ENCODE results near the gene SATB1.

SATB1 gene

DNA sequence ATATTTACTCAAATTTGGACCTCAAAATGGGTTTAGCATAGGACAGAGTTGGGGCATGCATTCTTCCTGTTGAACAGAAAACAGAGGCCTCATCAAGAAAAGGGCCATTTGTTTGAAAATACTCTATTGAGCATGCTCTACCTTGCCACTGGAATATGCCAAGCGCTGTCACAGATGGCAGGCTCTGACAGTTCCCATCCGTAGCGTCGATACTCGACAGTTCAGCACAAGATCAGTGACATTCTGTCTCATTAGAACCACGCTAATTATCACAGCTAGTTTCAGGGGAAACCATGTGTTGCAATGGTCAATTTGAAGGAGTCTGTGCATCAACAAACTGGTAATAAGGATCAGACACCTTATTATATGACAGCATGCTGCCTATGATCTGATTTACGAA lies 54.5 kb downstream of the SATB1 start:
- Histone ChIP-seq H3K9me3 (ENCODE audit: insufficient read depth, low read length) (no peaks in the 10 kb centered on the region), H3K27me3 (ENCODE audit: insufficient read depth, insufficient read length) (no peaks in the 10 kb centered on the region), H3K4me1 (ENCODE audit: insufficient read depth, insufficient read length) (no peaks in the 10 kb centered on the region), H3K4me3 (ENCODE audit: insufficient read length, low read depth) (no peak overlapping the region), H3K36me3 (ENCODE audit: insufficient read depth, insufficient read length, low read length) (no peaks in the 10 kb centered on the region), H3K9ac (ENCODE audit: insufficient read length, low read depth) (no peak overlapping the region)
- no peak for TF ChIP-seq SUZ12 (IDR thresholded peaks at IDR 0.05; ENCODE audit: extremely low read depth, insufficient read depth, insufficient read length)
- no peak for TF ChIP-seq YY1 (IDR thresholded peaks at IDR 0.05; ENCODE audit: insufficient read depth, insufficient read length)
- TF ChIP-seq ZNF274 (IDR thresholded peaks at IDR 0.05; ENCODE audit: low read depth, low read length) = no peak
- DNase-seq (ENCODE audit: low read depth, low spot score) = no peak

DNA sequence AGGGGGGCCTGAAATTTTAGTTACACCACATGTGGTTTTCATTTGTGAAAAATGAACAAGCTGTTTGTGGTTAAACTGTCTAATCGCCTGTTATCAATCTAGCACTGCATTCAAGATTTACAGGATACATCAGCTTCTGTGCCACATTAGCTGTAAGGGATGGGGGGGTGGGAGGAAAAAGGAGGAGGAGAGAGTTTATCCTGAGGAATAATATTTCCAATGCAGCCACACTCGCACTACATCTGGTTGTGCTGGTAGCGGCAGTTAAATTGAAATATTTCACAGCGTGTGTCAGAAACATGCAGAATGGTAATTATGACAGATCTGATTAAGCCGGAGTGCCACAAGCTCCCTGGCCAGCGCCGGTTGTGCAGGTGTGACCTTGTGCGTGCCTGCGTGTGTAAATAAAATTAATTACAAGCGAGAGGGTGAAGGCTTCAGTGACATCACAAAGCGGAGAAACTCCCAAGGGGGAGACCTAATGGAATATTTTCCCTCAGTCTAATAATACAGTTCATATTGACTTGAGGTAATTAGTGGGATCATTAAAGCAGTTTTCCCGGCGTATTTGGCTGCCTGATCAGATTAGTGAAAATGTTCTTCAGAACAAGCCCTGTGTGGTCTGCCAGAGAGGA lies 55.5 kb downstream of the SATB1 start:
- Histone ChIP-seq H3K36me3 (ENCODE audit: insufficient read depth, insufficient read length, low read length) (no peaks in the 10 kb centered on the region), H3K4me1 (ENCODE audit: insufficient read depth, insufficient read length) (no peaks in the 10 kb centered on the region), H3K27me3 (ENCODE audit: insufficient read depth, insufficient read length) (no peaks in the 10 kb centered on the region), H3K9me3 (ENCODE audit: insufficient read depth, low read length) (no peaks in the 10 kb centered on the region), H3K9ac (ENCODE audit: insufficient read length, low read depth) (no peak overlapping the region), H3K4me3 (ENCODE audit: insufficient read length, low read depth) (no peak overlapping the region)
- TF ChIP-seq ZNF274 (IDR thresholded peaks at IDR 0.05; ENCODE audit: low read depth, low read length) (no peak), SUZ12 (IDR thresholded peaks at IDR 0.05; ENCODE audit: extremely low read depth, insufficient read depth, insufficient read length) (no peak), YY1 (IDR thresholded peaks at IDR 0.05; ENCODE audit: insufficient read depth, insufficient read length) (no peak)
- no peak for DNase-seq (ENCODE audit: low read depth, low spot score)

DNA sequence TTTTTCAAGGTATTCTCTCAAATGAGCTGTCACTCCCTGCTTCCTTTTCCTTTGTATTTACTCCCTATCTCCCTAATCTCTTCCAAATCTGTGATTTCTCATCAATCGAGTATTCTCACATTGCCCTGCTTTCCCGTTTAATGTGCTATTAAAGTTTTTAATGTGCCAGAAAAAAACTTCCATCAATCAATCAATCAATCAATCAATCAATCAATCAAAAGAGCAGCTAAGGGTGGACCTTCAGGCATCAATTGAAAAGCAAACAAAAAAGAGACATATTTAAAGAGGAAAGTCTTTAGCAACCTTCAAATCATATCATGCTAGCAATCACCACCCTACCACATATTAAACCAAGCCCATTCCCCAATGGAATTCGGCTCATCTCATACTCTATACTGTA lies 58.9 kb downstream of the SATB1 start:
- H3K4me3 ChIP-seq (ENCODE audit: insufficient read length, low read depth) = no peak overlapping the region
- H3K27me3 ChIP-seq (ENCODE audit: insufficient read depth, insufficient read length) = no peaks in the 10 kb centered on the region
- H3K36me3 ChIP-seq (ENCODE audit: insufficient read depth, insufficient read length, low read length) = no peaks in the 10 kb centered on the region
- H3K9ac ChIP-seq (ENCODE audit: insufficient read length, low read depth) = no peak overlapping the region
- no peaks in the 10 kb centered on the region for H3K4me1 ChIP-seq (ENCODE audit: insufficient read depth, insufficient read length)
- TF ChIP-seq SUZ12 (IDR thresholded peaks at IDR 0.05; ENCODE audit: extremely low read depth, insufficient read depth, insufficient read length) = no peak
- no peak for TF ChIP-seq ZNF274 (IDR thresholded peaks at IDR 0.05; ENCODE audit: low read depth, low read length)
- TF ChIP-seq YY1 (IDR thresholded peaks at IDR 0.05; ENCODE audit: insufficient read depth, insufficient read length) = no peak
- no peaks in the 10 kb centered on the region for H3K9me3 ChIP-seq (ENCODE audit: insufficient read depth, low read length)
- DNase-seq (ENCODE audit: low read depth, low spot score) = no peak

DNA sequence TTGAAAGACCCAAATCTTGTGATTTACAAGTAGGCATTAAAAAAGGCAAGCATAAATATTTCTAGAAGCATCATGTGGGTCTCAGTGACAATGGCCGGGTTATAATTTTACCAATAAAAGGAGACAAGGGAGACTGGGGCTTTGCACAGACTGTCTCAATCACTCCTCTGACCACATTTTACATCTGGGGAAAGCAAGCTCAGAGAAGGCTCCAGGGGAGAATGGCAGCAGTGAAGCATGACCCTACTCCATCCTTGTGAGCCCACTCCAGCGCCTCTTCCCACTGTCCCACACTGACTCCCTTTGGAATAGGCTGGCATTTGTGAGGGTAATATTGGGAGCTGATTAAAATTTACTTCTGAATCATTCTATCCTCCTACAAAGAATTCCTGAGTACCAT lies 61.8 kb downstream of the SATB1 start:
- no peak for TF ChIP-seq YY1 (IDR thresholded peaks at IDR 0.05; ENCODE audit: insufficient read depth, insufficient read length)
- TF ChIP-seq ZNF274 (IDR thresholded peaks at IDR 0.05; ENCODE audit: low read depth, low read length) = no peak
- no peak for TF ChIP-seq SUZ12 (IDR thresholded peaks at IDR 0.05; ENCODE audit: extremely low read depth, insufficient read depth, insufficient read length)
- no peaks in the 10 kb centered on the region for H3K9me3 ChIP-seq (ENCODE audit: insufficient read depth, low read length)
- no peak overlapping the region for H3K9ac ChIP-seq (ENCODE audit: insufficient read length, low read depth)
- no peaks in the 10 kb centered on the region for H3K36me3 ChIP-seq (ENCODE audit: insufficient read depth, insufficient read length, low read length)
- H3K27me3 ChIP-seq (ENCODE audit: insufficient read depth, insufficient read length) = no peaks in the 10 kb centered on the region
- H3K4me3 ChIP-seq (ENCODE audit: insufficient read length, low read depth) = no peak overlapping the region
- DNase-seq (ENCODE audit: low read depth, low spot score) = no peak
- no peaks in the 10 kb centered on the region for H3K4me1 ChIP-seq (ENCODE audit: insufficient read depth, insufficient read length)

DNA sequence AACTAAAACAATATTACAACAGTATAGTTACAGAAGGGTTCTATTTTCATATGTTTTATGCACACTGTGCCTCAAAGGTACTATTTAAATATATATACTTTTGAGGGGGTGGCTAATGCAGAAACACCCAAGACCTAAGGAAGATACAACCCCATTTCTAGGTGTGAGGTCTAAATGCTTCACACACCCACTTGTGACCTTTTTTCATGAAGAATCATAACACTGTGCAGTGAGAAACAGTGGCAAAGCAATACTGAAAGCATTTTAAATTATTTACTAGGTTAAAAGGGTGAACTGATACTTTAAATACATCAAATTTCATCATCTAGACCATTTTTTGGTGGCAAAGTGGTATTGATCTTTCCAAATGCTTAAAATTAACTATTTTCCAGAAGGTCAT lies 67.4 kb downstream of the SATB1 start:
- no peaks in the 10 kb centered on the region for H3K9me3 ChIP-seq (ENCODE audit: insufficient read depth, low read length)
- H3K4me3 ChIP-seq (ENCODE audit: insufficient read length, low read depth) = no peak overlapping the region
- H3K36me3 ChIP-seq (ENCODE audit: insufficient read depth, insufficient read length, low read length) = no peaks in the 10 kb centered on the region
- H3K4me1 ChIP-seq (ENCODE audit: insufficient read depth, insufficient read length) = no peaks in the 10 kb centered on the region
- TF ChIP-seq YY1 (IDR thresholded peaks at IDR 0.05; ENCODE audit: insufficient read depth, insufficient read length) = no peak
- TF ChIP-seq ZNF274 (IDR thresholded peaks at IDR 0.05; ENCODE audit: low read depth, low read length) = no peak
- no peak for TF ChIP-seq SUZ12 (IDR thresholded peaks at IDR 0.05; ENCODE audit: extremely low read depth, insufficient read depth, insufficient read length)
- H3K27me3 ChIP-seq (ENCODE audit: insufficient read depth, insufficient read length) = no peaks in the 10 kb centered on the region
- no peak overlapping the region for H3K9ac ChIP-seq (ENCODE audit: insufficient read length, low read depth)
- DNase-seq (ENCODE audit: low read depth, low spot score) = no peak

DNA sequence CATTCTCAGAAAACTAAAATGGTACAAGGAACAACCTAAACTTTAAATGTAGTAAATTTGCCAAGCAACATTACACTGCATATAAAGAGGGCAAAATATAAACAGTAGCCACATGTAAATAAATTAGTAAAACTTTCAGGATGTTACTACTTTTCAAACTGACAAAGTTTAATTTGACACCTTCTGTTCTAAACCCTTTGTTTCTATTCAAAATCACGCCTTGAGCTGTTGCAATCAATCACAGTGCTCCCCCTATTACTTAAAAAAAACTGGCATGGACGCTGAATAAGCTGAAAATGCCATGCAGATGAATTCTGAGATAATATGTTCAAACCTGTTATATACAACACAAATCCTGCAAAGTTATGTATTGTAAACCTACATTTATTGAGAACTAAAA lies 69.3 kb downstream of the SATB1 start:
- Histone ChIP-seq H3K36me3 (ENCODE audit: insufficient read depth, insufficient read length, low read length) (no peaks in the 10 kb centered on the region), H3K4me1 (ENCODE audit: insufficient read depth, insufficient read length) (no peaks in the 10 kb centered on the region), H3K4me3 (ENCODE audit: insufficient read length, low read depth) (no peak overlapping the region), H3K9ac (ENCODE audit: insufficient read length, low read depth) (no peak overlapping the region), H3K9me3 (ENCODE audit: insufficient read depth, low read length) (no peaks in the 10 kb centered on the region), H3K27me3 (ENCODE audit: insufficient read depth, insufficient read length) (no peaks in the 10 kb centered on the region)
- DNase-seq (ENCODE audit: low read depth, low spot score) = no peak
- TF ChIP-seq YY1 (IDR thresholded peaks at IDR 0.05; ENCODE audit: insufficient read depth, insufficient read length) (no peak), SUZ12 (IDR thresholded peaks at IDR 0.05; ENCODE audit: extremely low read depth, insufficient read depth, insufficient read length) (no peak), ZNF274 (IDR thresholded peaks at IDR 0.05; ENCODE audit: low read depth, low read length) (no peak)

DNA sequence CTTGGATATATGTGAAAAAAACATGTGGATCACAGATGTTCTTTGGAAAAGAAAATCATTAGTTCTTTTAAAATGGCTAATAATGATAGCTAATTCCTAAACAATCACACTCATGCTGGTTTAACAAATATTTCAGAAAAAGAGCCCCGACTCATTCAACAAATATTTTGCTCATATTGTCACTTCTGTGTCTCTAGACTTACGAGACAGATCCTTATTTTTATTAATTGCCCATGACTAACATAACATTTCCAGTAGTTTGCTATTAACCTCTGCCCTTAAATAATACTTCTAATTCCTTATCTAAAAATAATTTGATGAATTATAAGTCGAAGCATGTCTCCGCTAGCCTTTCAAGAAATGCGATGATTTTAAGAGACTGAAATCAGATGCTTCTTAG lies 70.4 kb downstream of the SATB1 start:
- TF ChIP-seq ZNF274 (IDR thresholded peaks at IDR 0.05; ENCODE audit: low read depth, low read length) (no peak), SUZ12 (IDR thresholded peaks at IDR 0.05; ENCODE audit: extremely low read depth, insufficient read depth, insufficient read length) (no peak), YY1 (IDR thresholded peaks at IDR 0.05; ENCODE audit: insufficient read depth, insufficient read length) (no peak)
- Histone ChIP-seq H3K4me1 (ENCODE audit: insufficient read depth, insufficient read length) (no peaks in the 10 kb centered on the region), H3K9ac (ENCODE audit: insufficient read length, low read depth) (no peak overlapping the region), H3K36me3 (ENCODE audit: insufficient read depth, insufficient read length, low read length) (no peaks in the 10 kb centered on the region), H3K4me3 (ENCODE audit: insufficient read length, low read depth) (no peak overlapping the region), H3K27me3 (ENCODE audit: insufficient read depth, insufficient read length) (no peaks in the 10 kb centered on the region), H3K9me3 (ENCODE audit: insufficient read depth, low read length) (no peaks in the 10 kb centered on the region)
- no peak for DNase-seq (ENCODE audit: low read depth, low spot score)

Measured in NT2/D1 (cell line).